Activated CD4-positive, alpha-beta T cell treated with anti-CD3 and anti-CD28 coated beads for 36 hours (primary cell): Measurements from ENCODE around the gene WDR91. TPM values are rescaled to one million over a fixed set of nuclear protein-coding genes. Genes with fewer than 3 reads are reported as not detected.

Experiments
- ATAC-seq: fragments of 200-7000 bp; cut with Tn5 transposase; one replicate; pipeline ENCODE4 v1.10.0; 2021; ENCODE audit warnings: mild to moderate bottlenecking, moderate library complexity
- CTCF ChIA-PET: fragments of 350-600 bp; sonication (Branson Sonifier 250); formaldehyde crosslinking; loops from one replicate; lab custom pipeline; 2021; ENCODE audit warnings: antibody characterized with exemption; lab: Charles Lee
- POLR2A ChIA-PET: fragments of 350-600 bp; sonication (Branson Sonifier 250); formaldehyde crosslinking; loops from one replicate; lab custom pipeline; 2021; ENCODE audit warnings: antibody characterized with exemption, inconsistent platforms; lab: Charles Lee
- DNase-seq: peaks from one replicate; pipeline ENCODE4 v3.0.0-alpha.2; 2020
- H3K27ac Mint-ChIP-seq: one replicate; pipeline ENCODE4 v1.8.0; 2021; ENCODE audit warnings: mixed read lengths
- H3K27me3 Mint-ChIP-seq: one replicate; pipeline ENCODE4 v1.8.0; 2021; ENCODE audit warnings: mixed read lengths
- H3K36me3 Mint-ChIP-seq: one replicate; pipeline ENCODE4 v1.8.0; 2021; ENCODE audit warnings: low read depth, mixed read lengths
- H3K4me1 Mint-ChIP-seq: one replicate; pipeline ENCODE4 v1.8.0; 2021; ENCODE audit warnings: mixed read lengths
- H3K4me3 Mint-ChIP-seq: one replicate; pipeline ENCODE4 v1.8.0; 2021; ENCODE audit warnings: mild to moderate bottlenecking, moderate library complexity, mixed read lengths
- H3K9me3 Mint-ChIP-seq: one replicate; pipeline ENCODE4 v1.8.0; 2021; ENCODE audit warnings: low read depth, mixed read lengths
- intact Hi-C, 2 experiments: fragments of 100-400 bp; cut with DNase I in 1 of 2; cut with micrococcal nuclease in 1 of 2; formaldehyde crosslinking; loops; one replicate each; pipeline versions ENCODE4 v1.14.2 to v1.15.1; 2022 to 2024; cut with DNase I, micrococcal nuclease
- total RNA-seq, 2 experiments: library from RNA; stranded (reverse); gene quantifications; one replicate each; pipeline ENCODE4 v1.2.3, GENCODE V29; 2021

Gene WDR91
- total RNA-seq, 2 experiments from 2014 or later = 11.8 to 12.0 TPM

- Mint-ChIP-seq H3K9me3 (no peaks in the 10 kb centered on the region), H3K4me1 (peaks cover 50% of the 10 kb centered on the region), H3K4me3 (peak overlapping the region; percentile 88), H3K27me3 (no peaks in the 10 kb centered on the region), H3K27ac (peak overlapping the region; percentile 96), H3K36me3 (peaks cover 49% of the 10 kb centered on the region)
- POLR2A ChIA-PET = interaction anchor here (0.7 to 2.2 kb wide), 4 partner anchors 12 to 357 kb away, joined by 3 to 10 read pairs (median 5); partner anchors contain the start of gene TMEM140
- ATAC-seq (peak; percentile 57), DNase-seq (peak; percentile 85)
- intact Hi-C loops = loop anchor here in 1 of 2 experiments (1.0 kb wide), 1 partner anchor 21 kb away; the partner anchor contains the start of gene TMEM140
- CTCF ChIA-PET = interaction anchor here (0.6 to 4.0 kb wide), 21 partner anchors 9 to 539 kb away, joined by 3 to 38 read pairs (median 4); partner anchors contain the start of genes AGBL3, TMEM140 and WDR91
Observed at GRCh38 chr7:135169141-135169963, 42.0 kb downstream of the WDR91 start.

GRCh38 chr7:135168489-135169140 lies 42.7 kb downstream of the WDR91 start:
- H3K9me3 Mint-ChIP-seq = no peaks in the 10 kb centered on the region
- ChIA-PET CTCF (interaction anchor here (0.6 to 4.0 kb wide), 16 partner anchors 8 to 772 kb away, joined by 3 to 38 read pairs (median 4); partner anchors contain the start of genes AGBL3, TMEM140 and WDR91), POLR2A (interaction anchor here (1.0 to 2.2 kb wide), 2 partner anchors 21 to 182 kb away, joined by 3 to 10 read pairs; partner anchors contain the start of gene TMEM140)
- ATAC-seq = no peak
- peak overlapping the region; percentile 96 for H3K27ac Mint-ChIP-seq
- peaks cover 50% of the 10 kb centered on the region for H3K4me1 Mint-ChIP-seq
- H3K27me3 Mint-ChIP-seq = no peaks in the 10 kb centered on the region
- H3K4me3 Mint-ChIP-seq = peak overlapping the region; percentile 88
- intact Hi-C loops = loop anchor here in 1 of 2 experiments (1.0 kb wide), 1 partner anchor 20 kb away; the partner anchor contains the start of gene TMEM140
- H3K36me3 Mint-ChIP-seq = peaks cover 57% of the 10 kb centered on the region
- no peak for DNase-seq

GRCh38 chr7:135168001-135168400 lies 43.3 kb downstream of the WDR91 start:
- intact Hi-C loops = no loop called here
- DNase-seq (peak; percentile 54), ATAC-seq (no peak)
- H3K4me1 Mint-ChIP-seq = peaks cover 50% of the 10 kb centered on the region
- ChIA-PET POLR2A (no interaction called here), CTCF (interaction anchor here (0.8 kb wide), 1 partner anchor 773 kb away, joined by 4 read pairs; no protein-coding TSS in a partner anchor)
- H3K27me3 Mint-ChIP-seq = no peaks in the 10 kb centered on the region
- peak overlapping the region; percentile 88 for H3K4me3 Mint-ChIP-seq
- H3K27ac Mint-ChIP-seq = peak overlapping the region; percentile 96
- peaks cover under 1% of the 10 kb centered on the region for H3K9me3 Mint-ChIP-seq
- H3K36me3 Mint-ChIP-seq = peaks cover 58% of the 10 kb centered on the region

- POLR2A ChIA-PET = no interaction called here
- peak overlapping the region; percentile 12 for H3K4me3 Mint-ChIP-seq
- CTCF ChIA-PET = interaction anchor here (0.7 kb wide), 1 partner anchor 428 kb away, joined by 3 read pairs; no protein-coding TSS in a partner anchor
- peak overlapping the region; percentile 96 for H3K27ac Mint-ChIP-seq
- ATAC-seq (no peak), DNase-seq (no peak)
- peaks cover 50% of the 10 kb centered on the region for H3K4me1 Mint-ChIP-seq
- H3K9me3 Mint-ChIP-seq = peaks cover 6% of the 10 kb centered on the region
- intact Hi-C loops = no loop called here
- H3K36me3 Mint-ChIP-seq = peaks cover 64% of the 10 kb centered on the region
- H3K27me3 Mint-ChIP-seq = no peaks in the 10 kb centered on the region
Observed at GRCh38 chr7:135167365-135167917, 43.9 kb downstream of the WDR91 start.

- H3K4me3 Mint-ChIP-seq = no peak overlapping the region
- CTCF ChIA-PET = interaction anchor here (0.7 to 2.1 kb wide), 2 partner anchors 45 to 427 kb away, joined by 3 to 6 read pairs; partner anchors contain the start of gene WDR91
- H3K9me3 Mint-ChIP-seq = peaks cover 8% of the 10 kb centered on the region
- no peak for DNase-seq
- peaks cover 46% of the 10 kb centered on the region for H3K4me1 Mint-ChIP-seq
- POLR2A ChIA-PET = no interaction called here
- H3K36me3 Mint-ChIP-seq = peaks cover 73% of the 10 kb centered on the region
- intact Hi-C loops = no loop called here
- ATAC-seq = no peak
- no peaks in the 10 kb centered on the region for H3K27me3 Mint-ChIP-seq
- peak overlapping the region; percentile 70 for H3K27ac Mint-ChIP-seq
Observed at GRCh38 chr7:135166338-135166990, 44.9 kb downstream of the WDR91 start.

GRCh38 chr7:135165862-135166261 lies 45.5 kb downstream of the WDR91 start:
- CTCF ChIA-PET = interaction anchor here (2.1 kb wide), 1 partner anchor 45 kb away, joined by 6 read pairs; the partner anchor contains the start of gene WDR91
- no peak for ATAC-seq
- intact Hi-C loops = no loop called here
- POLR2A ChIA-PET = no interaction called here
- Mint-ChIP-seq H3K27ac (peak overlapping the region; percentile 6), H3K27me3 (no peaks in the 10 kb centered on the region), H3K9me3 (peaks cover 8% of the 10 kb centered on the region), H3K36me3 (peaks cover 79% of the 10 kb centered on the region), H3K4me3 (no peak overlapping the region), H3K4me1 (peaks cover 47% of the 10 kb centered on the region)
- no peak for DNase-seq

- no peak for DNase-seq
- ChIA-PET POLR2A (interaction anchor here (0.6 to 0.9 kb wide), 2 partner anchors 14 to 825 kb away, joined by 4 to 5 read pairs; no protein-coding TSS in a partner anchor), CTCF (interaction anchor here (0.5 to 2.1 kb wide), 5 partner anchors 12 to 101 kb away, joined by 3 to 6 read pairs (median 3); partner anchors contain the start of gene WDR91)
- intact Hi-C loops = no loop called here
- Mint-ChIP-seq H3K4me3 (no peak overlapping the region), H3K4me1 (peaks cover 53% of the 10 kb centered on the region), H3K27ac (peak overlapping the region; percentile 37), H3K36me3 (peaks cover 84% of the 10 kb centered on the region), H3K27me3 (no peaks in the 10 kb centered on the region), H3K9me3 (peaks cover 8% of the 10 kb centered on the region)
- no peak for ATAC-seq
Observed at GRCh38 chr7:135164357-135165061, 46.8 kb downstream of the WDR91 start.

- Mint-ChIP-seq H3K27me3 (no peaks in the 10 kb centered on the region), H3K4me1 (peaks cover 43% of the 10 kb centered on the region), H3K36me3 (peaks cover 77% of the 10 kb centered on the region), H3K27ac (no peak overlapping the region), H3K4me3 (no peak overlapping the region), H3K9me3 (peaks cover 10% of the 10 kb centered on the region)
- no peak for ATAC-seq
- POLR2A ChIA-PET = no interaction called here
- no peak for DNase-seq
- CTCF ChIA-PET = no interaction called here
- intact Hi-C loops = no loop called here
Observed at GRCh38 chr7:135162382-135163001, 48.8 kb downstream of the WDR91 start.

- no peak overlapping the region for H3K4me3 Mint-ChIP-seq
Observed at GRCh38 chr7:135161669-135162068, 49.7 kb downstream of the WDR91 start.

More at GRCh38 chr7:135161669-135162068, 49.7 kb downstream of the WDR91 start:
- intact Hi-C loops = no loop called here
- H3K9me3 Mint-ChIP-seq = peaks cover 15% of the 10 kb centered on the region
- H3K27me3 Mint-ChIP-seq = no peaks in the 10 kb centered on the region
- peak overlapping the region; percentile 81 for H3K27ac Mint-ChIP-seq
- DNase-seq (no peak), ATAC-seq (no peak)
- peaks cover 77% of the 10 kb centered on the region for H3K36me3 Mint-ChIP-seq
- peaks cover 38% of the 10 kb centered on the region for H3K4me1 Mint-ChIP-seq
- ChIA-PET POLR2A (no interaction called here), CTCF (interaction anchor here (1.4 to 1.8 kb wide), 2 partner anchors 7 to 11 kb away, joined by 4 to 8 read pairs; no protein-coding TSS in a partner anchor)
